HEK293 (cell line): Measurements from ENCODE around the gene ARL8A.

ENCODE experiments used
- GLI2 ChIP-seq: fragments of 450-650 bp; formaldehyde crosslinking; IDR thresholded peaks from 2 replicates; pipeline ENCODE4; 2017; ENCODE audit warnings: missing biosample characterization, missing genetic modification characterization, low read depth, borderline replicate concordance
- TCF7L2 ChIP-seq: IDR thresholded peaks from 2 replicates; pipeline ENCODE4 v1.6.1; 2011; ENCODE audit warnings: low read depth, mild to moderate bottlenecking, inconsistent platforms, low read length, moderate library complexity, borderline replicate concordance
- YY1 ChIP-seq: fragments of 450-650 bp; formaldehyde crosslinking; IDR thresholded peaks from 2 replicates; pipeline ENCODE4 v1.5.1; 2018; ENCODE audit warnings: missing biosample characterization, missing genetic modification characterization
- ZNF354C ChIP-seq: fragments of 450-650 bp; formaldehyde crosslinking; IDR thresholded peaks from 2 replicates; pipeline ENCODE4 v1.5.1; 2016; ENCODE audit warnings: missing biosample characterization, missing genetic modification characterization, low read depth, borderline replicate concordance
- ZNF629 ChIP-seq: fragments of 450-650 bp; formaldehyde crosslinking; IDR thresholded peaks from 2 replicates; pipeline ENCODE4 v1.5.1; 2017; ENCODE audit warnings: missing biosample characterization, missing genetic modification characterization
- ZNF768 ChIP-seq: fragments of 450-650 bp; formaldehyde crosslinking; IDR thresholded peaks from 2 replicates; pipeline ENCODE4 v1.5.1; 2018; ENCODE audit warnings: missing biosample characterization, mild to moderate bottlenecking, missing genetic modification characterization
- TF ChIP-seq, protein P1 (sequence below): fragments of 450-650 bp; formaldehyde crosslinking; IDR thresholded peaks from 2 replicates; pipeline ENCODE4 v1.5.1; 2016; ENCODE audit warnings: missing biosample characterization, missing genetic modification characterization
- TF ChIP-seq, protein P2 (sequence below): fragments of 450-650 bp; formaldehyde crosslinking; IDR thresholded peaks from 2 replicates; pipeline ENCODE4 v1.5.1; 2016; ENCODE audit warnings: missing biosample characterization, missing genetic modification characterization, low read depth
- TF ChIP-seq, protein P3 (sequence below): fragments of 450-650 bp; formaldehyde crosslinking; IDR thresholded peaks from 2 replicates; pipeline ENCODE4 v1.5.1; 2016; ENCODE audit warnings: missing biosample characterization, missing genetic modification characterization, borderline replicate concordance

DNA sequence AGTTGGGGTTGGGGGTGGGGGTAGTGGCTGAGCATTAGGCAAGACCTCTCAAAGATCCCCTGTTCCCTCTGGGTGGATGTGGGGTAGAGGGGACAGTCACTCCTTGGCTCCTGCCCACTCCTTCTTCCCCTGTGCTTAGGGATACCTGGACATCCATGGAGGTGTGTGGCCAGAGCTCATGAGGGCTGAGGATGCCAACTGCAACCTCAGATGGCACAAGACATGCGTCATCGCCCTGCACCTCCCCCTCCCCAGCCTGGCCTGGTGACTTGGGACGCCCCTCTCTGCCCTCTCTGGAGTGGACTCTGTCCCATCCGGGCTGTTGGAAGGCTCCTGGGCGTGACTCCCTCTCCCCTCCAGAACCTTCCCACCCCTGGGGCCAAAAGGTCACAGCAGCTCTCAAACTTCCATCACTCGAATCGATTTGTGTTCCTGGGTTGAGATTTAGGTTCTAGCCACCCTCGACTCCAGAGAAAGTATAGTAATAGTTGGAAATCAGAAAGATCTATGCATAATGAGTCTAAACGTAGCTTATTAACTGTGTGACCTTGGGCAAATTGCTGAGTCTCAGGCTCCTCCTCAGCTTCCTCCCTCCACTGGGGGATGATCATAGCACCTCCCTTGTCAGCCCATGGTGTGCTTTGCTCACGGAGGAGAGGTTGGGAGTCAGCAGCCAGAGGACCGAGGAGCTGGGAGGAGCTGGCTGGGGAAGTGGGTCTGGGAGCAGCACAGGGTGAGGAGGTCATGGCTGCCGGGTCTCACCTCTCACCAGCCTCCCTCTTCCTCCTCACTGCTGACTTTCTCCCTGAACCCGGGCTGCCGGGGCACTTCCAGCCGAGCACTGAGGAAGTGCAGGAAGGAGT lies 18.1 kb upstream of the ARL8A start:
- TF ChIP-seq ZNF354C (no peak), ZNF768 (tag by site-specific recombination) (no peak), YY1 (no peak), GLI2 (tag by site-specific recombination) (no peak), TCF7L2 (no peak), ZNF629 (no peak)
- TF ChIP-seq, protein P1, sequence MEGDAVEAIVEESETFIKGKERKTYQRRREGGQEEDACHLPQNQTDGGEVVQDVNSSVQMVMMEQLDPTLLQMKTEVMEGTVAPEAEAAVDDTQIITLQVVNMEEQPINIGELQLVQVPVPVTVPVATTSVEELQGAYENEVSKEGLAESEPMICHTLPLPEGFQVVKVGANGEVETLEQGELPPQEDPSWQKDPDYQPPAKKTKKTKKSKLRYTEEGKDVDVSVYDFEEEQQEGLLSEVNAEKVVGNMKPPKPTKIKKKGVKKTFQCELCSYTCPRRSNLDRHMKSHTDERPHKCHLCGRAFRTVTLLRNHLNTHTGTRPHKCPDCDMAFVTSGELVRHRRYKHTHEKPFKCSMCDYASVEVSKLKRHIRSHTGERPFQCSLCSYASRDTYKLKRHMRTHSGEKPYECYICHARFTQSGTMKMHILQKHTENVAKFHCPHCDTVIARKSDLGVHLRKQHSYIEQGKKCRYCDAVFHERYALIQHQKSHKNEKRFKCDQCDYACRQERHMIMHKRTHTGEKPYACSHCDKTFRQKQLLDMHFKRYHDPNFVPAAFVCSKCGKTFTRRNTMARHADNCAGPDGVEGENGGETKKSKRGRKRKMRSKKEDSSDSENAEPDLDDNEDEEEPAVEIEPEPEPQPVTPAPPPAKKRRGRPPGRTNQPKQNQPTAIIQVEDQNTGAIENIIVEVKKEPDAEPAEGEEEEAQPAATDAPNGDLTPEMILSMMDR (tag by site-specific recombination), result no peak
- TF ChIP-seq, protein P2, sequence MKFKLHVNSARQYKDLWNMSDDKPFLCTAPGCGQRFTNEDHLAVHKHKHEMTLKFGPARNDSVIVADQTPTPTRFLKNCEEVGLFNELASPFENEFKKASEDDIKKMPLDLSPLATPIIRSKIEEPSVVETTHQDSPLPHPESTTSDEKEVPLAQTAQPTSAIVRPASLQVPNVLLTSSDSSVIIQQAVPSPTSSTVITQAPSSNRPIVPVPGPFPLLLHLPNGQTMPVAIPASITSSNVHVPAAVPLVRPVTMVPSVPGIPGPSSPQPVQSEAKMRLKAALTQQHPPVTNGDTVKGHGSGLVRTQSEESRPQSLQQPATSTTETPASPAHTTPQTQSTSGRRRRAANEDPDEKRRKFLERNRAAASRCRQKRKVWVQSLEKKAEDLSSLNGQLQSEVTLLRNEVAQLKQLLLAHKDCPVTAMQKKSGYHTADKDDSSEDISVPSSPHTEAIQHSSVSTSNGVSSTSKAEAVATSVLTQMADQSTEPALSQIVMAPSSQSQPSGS (tag by site-specific recombination), result no peak
- TF ChIP-seq, protein P3, sequence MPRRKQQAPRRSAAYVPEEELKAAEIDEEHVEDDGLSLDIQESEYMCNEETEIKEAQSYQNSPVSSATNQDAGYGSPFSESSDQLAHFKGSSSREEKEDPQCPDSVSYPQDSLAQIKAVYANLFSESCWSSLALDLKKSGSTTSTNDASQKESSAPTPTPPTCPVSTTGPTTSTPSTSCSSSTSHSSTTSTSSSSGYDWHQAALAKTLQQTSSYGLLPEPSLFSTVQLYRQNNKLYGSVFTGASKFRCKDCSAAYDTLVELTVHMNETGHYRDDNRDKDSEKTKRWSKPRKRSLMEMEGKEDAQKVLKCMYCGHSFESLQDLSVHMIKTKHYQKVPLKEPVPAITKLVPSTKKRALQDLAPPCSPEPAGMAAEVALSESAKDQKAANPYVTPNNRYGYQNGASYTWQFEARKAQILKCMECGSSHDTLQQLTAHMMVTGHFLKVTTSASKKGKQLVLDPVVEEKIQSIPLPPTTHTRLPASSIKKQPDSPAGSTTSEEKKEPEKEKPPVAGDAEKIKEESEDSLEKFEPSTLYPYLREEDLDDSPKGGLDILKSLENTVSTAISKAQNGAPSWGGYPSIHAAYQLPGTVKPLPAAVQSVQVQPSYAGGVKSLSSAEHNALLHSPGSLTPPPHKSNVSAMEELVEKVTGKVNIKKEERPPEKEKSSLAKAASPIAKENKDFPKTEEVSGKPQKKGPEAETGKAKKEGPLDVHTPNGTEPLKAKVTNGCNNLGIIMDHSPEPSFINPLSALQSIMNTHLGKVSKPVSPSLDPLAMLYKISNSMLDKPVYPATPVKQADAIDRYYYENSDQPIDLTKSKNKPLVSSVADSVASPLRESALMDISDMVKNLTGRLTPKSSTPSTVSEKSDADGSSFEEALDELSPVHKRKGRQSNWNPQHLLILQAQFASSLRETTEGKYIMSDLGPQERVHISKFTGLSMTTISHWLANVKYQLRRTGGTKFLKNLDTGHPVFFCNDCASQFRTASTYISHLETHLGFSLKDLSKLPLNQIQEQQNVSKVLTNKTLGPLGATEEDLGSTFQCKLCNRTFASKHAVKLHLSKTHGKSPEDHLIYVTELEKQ (tag by site-specific recombination), result no peak
